Stimulated activated CD4-positive, alpha-beta T cell treated with anti-CD3 and anti-CD28 coated beads, Interleukin-2, amount 100 ng/mL, for 24 hours (primary cell): ENCODE data around the gene GRAMD1C.
A peak's percentile ranks its signal among the peaks of the same experiment; 100 is the strongest.
"Not testable (repeated sequence)": the region's sequence is repeated elsewhere in the genome, so short reads cannot be mapped to it uniquely, and the experiment has no call there.

Experiments used
- DNase-seq, 2 donors: peaks; one replicate each; pipeline ENCODE4 v3.0.0-alpha.2; 2020

Gene GRAMD1C

GRCh38 chr3:113838631-113839209 lies at the start of gene GRAMD1C:
TSS of gene GRAMD1C (plus strand) at chr3:113838788. CDS start at chr3:113838910, 122 bp downstream.
- peak; percentile 84 to 87 for DNase-seq

- DNase-seq: no peak
These were observed 47.2 kb upstream of the GRAMD1C start for GRCh38 chr3:113791381-113791780.

GRCh38 chr3:113794526-113794925 lies 44.1 kb upstream of the GRAMD1C start:
- DNase-seq: no peak

- no peak for DNase-seq
These were observed 42.9 kb upstream of the GRAMD1C start for GRCh38 chr3:113795693-113796092.

GRCh38 chr3:113802795-113803455 lies 35.7 kb upstream of the GRAMD1C start:
- no peak for DNase-seq

GRCh38 chr3:113804661-113805060 lies 33.9 kb upstream of the GRAMD1C start:
- no peak for DNase-seq

- no peak for DNase-seq
These were observed 33.3 kb upstream of the GRAMD1C start for GRCh38 chr3:113805249-113805648.

GRCh38 chr3:113812854-113813253 lies 25.7 kb upstream of the GRAMD1C start:
- DNase-seq: no peak

GRCh38 chr3:113819866-113820265 lies 18.7 kb upstream of the GRAMD1C start:
- no peak for DNase-seq

GRCh38 chr3:113825090-113825489 lies 13.5 kb upstream of the GRAMD1C start:
- DNase-seq: no peak

- no peak for DNase-seq
These were observed 10.0 kb upstream of the GRAMD1C start for GRCh38 chr3:113828600-113828999.

GRCh38 chr3:113829576-113830354 lies 8.8 kb upstream of the GRAMD1C start:
- DNase-seq: no peak

- DNase-seq: no peak
These were observed 7.6 kb upstream of the GRAMD1C start for GRCh38 chr3:113831103-113831355.

GRCh38 chr3:113832477-113833164 lies 6.0 kb upstream of the GRAMD1C start:
- no peak for DNase-seq

- no peak for DNase-seq
These were observed 3.6 kb upstream of the GRAMD1C start for GRCh38 chr3:113834983-113835382.

- no peak for DNase-seq
These were observed 963 bp downstream of the GRAMD1C start for GRCh38 chr3:113839551-113839950.

GRCh38 chr3:113844622-113845222 lies 6.1 kb downstream of the GRAMD1C start:
- no peak for DNase-seq

- DNase-seq: no peak
These were observed 8.7 kb downstream of the GRAMD1C start for GRCh38 chr3:113847247-113847646.

- no peak for DNase-seq
These were observed 9.3 kb downstream of the GRAMD1C start for GRCh38 chr3:113847664-113848461.

- DNase-seq: not testable (repeated sequence)
These were observed 10.5 kb downstream of the GRAMD1C start for GRCh38 chr3:113849071-113849470.

- DNase-seq: not testable (repeated sequence)
These were observed 11.3 kb downstream of the GRAMD1C start for GRCh38 chr3:113849841-113850240.

- DNase-seq: not testable (repeated sequence)
These were observed 11.8 kb downstream of the GRAMD1C start for GRCh38 chr3:113850391-113850790.
